Measurements from ENCODE around the gene RAB4A. TPM values are rescaled to one million over a fixed set of nuclear protein-coding genes. Genes with fewer than 3 reads are reported as not detected.

Gene RAB4A
- total RNA-seq, 1 experiment from 2014 or later = 66.7 TPM

DNA sequence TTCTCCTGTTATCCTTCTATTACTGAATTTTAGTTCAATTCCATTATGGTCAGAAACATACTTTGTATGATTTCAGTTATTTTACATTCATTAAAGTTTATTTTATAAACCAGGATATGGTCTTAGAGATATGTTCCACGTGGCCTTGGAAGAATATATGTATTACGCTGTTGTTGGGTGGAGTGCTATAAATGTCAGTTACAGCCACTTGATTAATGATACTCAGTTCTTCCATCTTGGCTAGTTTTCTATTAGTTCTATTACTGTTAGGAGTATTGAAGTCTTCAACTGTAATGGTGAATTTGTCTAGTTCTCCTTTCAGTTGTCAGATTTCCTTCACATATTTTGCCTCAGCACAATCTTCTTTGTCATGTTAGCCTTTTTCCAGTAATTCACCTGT is 45.3 kb downstream of the RAB4A start:
- Histone ChIP-seq H4K5ac (ENCODE audit: insufficient read length, low read depth, low read length) (no peak overlapping the region), H3K14ac (ENCODE audit: insufficient read depth, low read length) (no peak overlapping the region), H3K27me3 (ENCODE audit: insufficient read depth, low read length) (no peaks in the 10 kb centered on the region), H2AFZ (ENCODE audit: low read length) (no peak overlapping the region), H3T11ph (ENCODE audit: low read length) (no peak overlapping the region), H3K4me1 (ENCODE audit: insufficient read depth, low read length) (no peaks in the 10 kb centered on the region), H2BK120ac (ENCODE audit: low read depth, low read length, poor library complexity, severe bottlenecking) (no peak overlapping the region), H3K9me3 (ENCODE audit: control insufficient read depth, low read depth, low read length) (no peaks in the 10 kb centered on the region), H2BK20ac (ENCODE audit: low read depth, low read length, poor library complexity, severe bottlenecking) (no peak overlapping the region), H3K79me1 (ENCODE audit: insufficient read depth, low read depth, low read length, poor library complexity, severe bottlenecking) (no peaks in the 10 kb centered on the region), H2BK12ac (ENCODE audit: insufficient read length, low read depth, low read length) (no peak overlapping the region), H2BK5ac (ENCODE audit: insufficient read length, low read length) (no peak overlapping the region), H3K23ac (ENCODE audit: insufficient read length, low read depth, low read length) (no peak overlapping the region), H2AK5ac (ENCODE audit: insufficient read length, low read length) (no peak overlapping the region), H4K8ac (replicated peaks; ENCODE audit: insufficient read length, low read depth, low read length) (no peak overlapping the region), H4K20me1 (ENCODE audit: control insufficient read depth, insufficient read depth, insufficient read length) (no peaks in the 10 kb centered on the region), H4K91ac (ENCODE audit: insufficient read length, low read depth, low read length) (no peak overlapping the region), H3K27ac (ENCODE audit: insufficient read length, low read depth, low read length) (no peak overlapping the region), H3K4me2 (ENCODE audit: insufficient read depth, insufficient read length, low read length) (no peak overlapping the region), H3K79me2 (ENCODE audit: insufficient read depth, low read length) (no peaks in the 10 kb centered on the region; the same call in 1 of the 2 replicates), H2BK15ac (ENCODE audit: low read depth, low read length) (no peak overlapping the region), H3K56ac (ENCODE audit: insufficient read length, low read depth, low read length) (no peak overlapping the region), H3K4ac (ENCODE audit: low read depth, low read length) (no peak overlapping the region), H3K18ac (ENCODE audit: insufficient read length, low read depth, low read length) (no peak overlapping the region), H3K9ac (ENCODE audit: extremely low read depth, insufficient read length, low read length) (no peak overlapping the region), H3K23me2 (ENCODE audit: insufficient read length, low read depth, low read length, poor library complexity, severe bottlenecking) (no peaks in the 10 kb centered on the region)
- H3K36me3 Mint-ChIP-seq (ENCODE audit: insufficient read depth in 1 of 3, low read depth in 3 of 3) = peaks cover 0 to 7% (median 3%) of the 10 kb centered on the region in 3 experiments; a peak in 3 of 7 replicates
- no peak for DNase-seq
- TF ChIP-seq, protein P1, sequence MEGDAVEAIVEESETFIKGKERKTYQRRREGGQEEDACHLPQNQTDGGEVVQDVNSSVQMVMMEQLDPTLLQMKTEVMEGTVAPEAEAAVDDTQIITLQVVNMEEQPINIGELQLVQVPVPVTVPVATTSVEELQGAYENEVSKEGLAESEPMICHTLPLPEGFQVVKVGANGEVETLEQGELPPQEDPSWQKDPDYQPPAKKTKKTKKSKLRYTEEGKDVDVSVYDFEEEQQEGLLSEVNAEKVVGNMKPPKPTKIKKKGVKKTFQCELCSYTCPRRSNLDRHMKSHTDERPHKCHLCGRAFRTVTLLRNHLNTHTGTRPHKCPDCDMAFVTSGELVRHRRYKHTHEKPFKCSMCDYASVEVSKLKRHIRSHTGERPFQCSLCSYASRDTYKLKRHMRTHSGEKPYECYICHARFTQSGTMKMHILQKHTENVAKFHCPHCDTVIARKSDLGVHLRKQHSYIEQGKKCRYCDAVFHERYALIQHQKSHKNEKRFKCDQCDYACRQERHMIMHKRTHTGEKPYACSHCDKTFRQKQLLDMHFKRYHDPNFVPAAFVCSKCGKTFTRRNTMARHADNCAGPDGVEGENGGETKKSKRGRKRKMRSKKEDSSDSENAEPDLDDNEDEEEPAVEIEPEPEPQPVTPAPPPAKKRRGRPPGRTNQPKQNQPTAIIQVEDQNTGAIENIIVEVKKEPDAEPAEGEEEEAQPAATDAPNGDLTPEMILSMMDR (conservative IDR thresholded peaks at IDR 0.05) = no peak
- no peak overlapping the region for H3K27ac Mint-ChIP-seq
- H3K4me1 Mint-ChIP-seq = no peaks in the 10 kb centered on the region
- no peaks in the 10 kb centered on the region for H3K27me3 Mint-ChIP-seq (ENCODE audit: low read depth)
- no CpG with 5 or more reads among the region's 2 CpGs for WGBS (ENCODE audit: extremely low coverage, insufficient read length, low lambda C conversion rate)
- H3K4me3 Mint-ChIP-seq = no peak overlapping the region
- H3K9me3 Mint-ChIP-seq = no peaks in the 10 kb centered on the region
